K562 (cell line): ENCODE results near the gene TTC21A. TPM values are rescaled to one million over a fixed set of nuclear protein-coding genes. Genes with fewer than 3 reads are reported as not detected.

ENCODE experiments used
- ATAC-seq: fragments of 200-7000 bp; cut with Tn5 transposase; 3 replicates; pipeline ENCODE4 v1.9.1; 2020; ENCODE audit warnings: moderate library complexity
- BruUV-seq: library from RNA; stranded (reverse); fragments of 400-500 nt; replicated peaks from 2 replicates; lab custom pipeline; 2021; lab: Mats Ljungman, UMichigan
- CTCF ChIA-PET: fragments of 300-600 bp; formaldehyde crosslinking; extraction: SDS; loops from one replicate; lab custom pipeline; 2021; ENCODE audit warnings: low intra/inter-chr PET ratio; lab: Yijun Ruan, JAX
- POLR2A ChIA-PET: fragments of 300-600, 350-650 bp; sonication (Branson Sonifier 250); formaldehyde crosslinking; extraction: SDS; loops from one replicate; lab custom pipeline; 2021; ENCODE audit warnings: antibody characterized with exemption, inconsistent platforms; lab: Yijun Ruan, JAX
- DNase-seq, 4 experiments: peaks; one replicate each; pipeline versions ENCODE4 v3.0.0 to v3.0.0-alpha.2; 2011 to 2018; ENCODE audit warnings: low spot score in 3 of 4, mixed read lengths in 3 of 4; ENCODE audit errors: extremely low read depth in 1 of 4
- FAIRE-seq: peaks from 2 replicates; lab custom pipeline; 2011; peaks lifted over from hg19 to GRCh38; lab: Jason Lieb, UNC
- H2AFZ ChIP-seq: 2 replicates; pipeline ENCODE4 v1.6.0; 2011; ENCODE audit warnings: low read depth, low read length, control low read depth, inconsistent platforms
- H3K27ac ChIP-seq: fragments of 200-600 bp; 3 replicates; pipeline ENCODE4 v1.8.0; 2011; ENCODE audit warnings: low read depth, mild to moderate bottlenecking, control low read depth, inconsistent platforms, low read length, moderate library complexity, mixed read lengths; ENCODE audit errors: extremely low read depth
- H3K27me3 ChIP-seq, 2 experiments: fragments of 300-600 bp in 1 of 2; 2 replicates in 1 of 2; 3 replicates in 1 of 2; pipeline versions ENCODE4 v1.6.0 to v1.8.0; 2011; ENCODE audit warnings: inconsistent platforms in 2 of 2, low read length in 2 of 2, mild to moderate bottlenecking in 1 of 2, mixed read lengths in 1 of 2, moderate library complexity in 1 of 2; ENCODE audit not compliant: control insufficient read depth in 2 of 2, insufficient read depth in 2 of 2
- H3K36me3 ChIP-seq: fragments of 300-600 bp; 3 replicates; pipeline ENCODE4 v1.8.0; 2011; ENCODE audit warnings: mild to moderate bottlenecking, low read length, inconsistent platforms; ENCODE audit not compliant: control insufficient read depth, insufficient read depth
- H3K4me1 ChIP-seq, 2 experiments: fragments of 200-600 bp in 1 of 2; replicated peaks in 1 of 2; 2 replicates in 1 of 2; 3 replicates in 1 of 2; pipeline versions ENCODE4 v1.5.1 to v1.8.0; 2011; ENCODE audit warnings: inconsistent platforms in 2 of 2, low read length in 2 of 2, mild to moderate bottlenecking in 1 of 2, mixed read lengths in 1 of 2, moderate library complexity in 1 of 2; ENCODE audit not compliant: control insufficient read depth in 2 of 2, insufficient read depth in 2 of 2
- H3K4me2 ChIP-seq: 2 replicates; pipeline ENCODE4 v1.6.1; 2011; ENCODE audit warnings: low read length, control low read depth, inconsistent platforms, mixed read lengths; ENCODE audit not compliant: insufficient read depth
- H3K4me3 ChIP-seq: fragments of 200-600 bp; sonication (generic), shearing (Covaris generic); 2 replicates; pipeline ENCODE4 v1.5.1; 2016; ENCODE audit warnings: control low read depth, inconsistent platforms
- H3K79me2 ChIP-seq: fragments of 200-600 bp; 3 replicates; pipeline ENCODE4 v1.8.0; 2011; ENCODE audit warnings: low read length, inconsistent platforms; ENCODE audit not compliant: control insufficient read depth, insufficient read depth
- H3K9ac ChIP-seq, 2 experiments: 2 replicates each; pipeline versions ENCODE4 v1.6.0 to v1.6.1; 2011; ENCODE audit warnings: low read depth in 2 of 2, low read length in 2 of 2, control low read depth in 1 of 2, inconsistent platforms in 1 of 2, mild to moderate bottlenecking in 1 of 2, mixed read lengths in 1 of 2; ENCODE audit not compliant: insufficient read depth in 1 of 2
- H3K9me1 ChIP-seq: one replicate; pipeline ENCODE4 v1.6.0; 2011; ENCODE audit warnings: inconsistent platforms, mild to moderate bottlenecking, low read length, moderate library complexity; ENCODE audit not compliant: control insufficient read depth, insufficient read depth
- H3K9me3 ChIP-seq: replicated peaks from 2 replicates; pipeline ENCODE4 v1.5.1; 2011; ENCODE audit warnings: low read depth, low read length, inconsistent platforms; ENCODE audit not compliant: control insufficient read depth, insufficient read depth
- H4K20me1 ChIP-seq: replicated peaks from 2 replicates; pipeline ENCODE4 v1.6.1; 2011; ENCODE audit warnings: low read length, inconsistent platforms, mixed read lengths; ENCODE audit not compliant: control insufficient read depth, insufficient read depth
- DPF2 ChIP-seq: fragments of 450-650 bp; IDR thresholded peaks from 2 replicates; pipeline ENCODE4 v1.6.1; 2016
- KLF13 ChIP-seq: fragments of 450-650 bp; IDR thresholded peaks from 2 replicates; pipeline ENCODE4 v1.6.1; 2016; ENCODE audit warnings: missing genetic modification characterization, low read depth, mild to moderate bottlenecking, missing compliant biosample characterization, moderate library complexity, borderline replicate concordance
- RBM39 ChIP-seq: fragments of 200-400 bp; formaldehyde crosslinking; optimal IDR thresholded peaks from 2 replicates; pipeline ENCODE3; 2018; ENCODE audit warnings: low read depth, low read length
- SAFB ChIP-seq: fragments of 200-400 bp; formaldehyde crosslinking; IDR thresholded peaks from 2 replicates; pipeline ENCODE4 v1.6.1; 2017; ENCODE audit warnings: low read depth, low read length, borderline replicate concordance
- ZNF121 ChIP-seq: sonication (generic); formaldehyde crosslinking; conservative IDR thresholded peaks from 2 replicates; pipeline ENCODE4 v1.8.0; 2022; ENCODE audit warnings: missing genetic modification reagents
- WGBS: fragments of 100-300 bp; shearing (Covaris generic); methylation state at CpG from one replicate; pipeline ENCODE4 v1.1.6; 2016; ENCODE audit warnings: low coverage, mixed read lengths; ENCODE audit not compliant: insufficient coverage; ENCODE audit errors: missing lambda C conversion rate; 5-methylcytosine and 5-hydroxymethylcytosine counted together
- in situ Hi-C: fragments of 300-500 bp; cut with MboI; formaldehyde crosslinking; loops from 4 replicates; pipeline ENCODE4 v1.15.0; 2018; ENCODE audit warnings: inconsistent platforms, mixed read lengths
- intact Hi-C: fragments of 100-400 bp; cut with micrococcal nuclease; formaldehyde crosslinking; loops from 2 replicates; pipeline ENCODE4 v1.14.2; 2022
- polyA plus RNA-seq, 8 experiments: library from polyadenylated mRNA; depleted of rRNA in 4 of 8; stranded (reverse) in 5 of 8; unstranded in 3 of 8; fragments of >200 nt; fragmentation: Nextera tagmentation in 2 of 8; fragmentation: Illumina TruSeq in 1 of 8; extraction: Ambion mirVana in 2 of 8; extraction: Trizol in 1 of 8; gene quantifications; 2 replicates each; pipeline versions ENCODE4 v1.2.1 to v1.2.3, GENCODE V29; 2011 to 2014; ENCODE audit warnings: inconsistent platforms in 1 of 8, missing spikeins in 1 of 8
- total RNA-seq, 7 experiments: library from RNA; depleted of rRNA in 6 of 7; stranded (reverse); fragments of >200 nt in 6 of 7; fragmentation: Illumina TruSeq in 2 of 7; extraction: Trizol in 2 of 7; gene quantifications; 2 replicates each; pipeline versions ENCODE4 v1.2.1 to v1.2.3, GENCODE V29; 2011 to 2021; ENCODE audit warnings: low replicate concordance in 1 of 7
- TF ChIP-seq, protein P1 (sequence below): fragments of 250-450 bp; sonication (Bioruptor Pico); IDR thresholded peaks from 2 replicates; pipeline ENCODE4 v1.8.0; 2021; ENCODE audit warnings: moderate library complexity, mild to moderate bottlenecking, inconsistent platforms
- TF ChIP-seq, protein P2 (sequence below): fragments of 250-450 bp; sonication (Bioruptor Pico); IDR thresholded peaks from 2 replicates; pipeline ENCODE4 v1.4.0; 2020; ENCODE audit warnings: borderline replicate concordance

Gene TTC21A
- total and polyA plus RNA-seq, 9 of the 15 experiments (the other 6 are each of a cell fraction or from before 2014, with no cell fraction given): 0.22 to 1.4 (median 0.70) TPM

DNA sequence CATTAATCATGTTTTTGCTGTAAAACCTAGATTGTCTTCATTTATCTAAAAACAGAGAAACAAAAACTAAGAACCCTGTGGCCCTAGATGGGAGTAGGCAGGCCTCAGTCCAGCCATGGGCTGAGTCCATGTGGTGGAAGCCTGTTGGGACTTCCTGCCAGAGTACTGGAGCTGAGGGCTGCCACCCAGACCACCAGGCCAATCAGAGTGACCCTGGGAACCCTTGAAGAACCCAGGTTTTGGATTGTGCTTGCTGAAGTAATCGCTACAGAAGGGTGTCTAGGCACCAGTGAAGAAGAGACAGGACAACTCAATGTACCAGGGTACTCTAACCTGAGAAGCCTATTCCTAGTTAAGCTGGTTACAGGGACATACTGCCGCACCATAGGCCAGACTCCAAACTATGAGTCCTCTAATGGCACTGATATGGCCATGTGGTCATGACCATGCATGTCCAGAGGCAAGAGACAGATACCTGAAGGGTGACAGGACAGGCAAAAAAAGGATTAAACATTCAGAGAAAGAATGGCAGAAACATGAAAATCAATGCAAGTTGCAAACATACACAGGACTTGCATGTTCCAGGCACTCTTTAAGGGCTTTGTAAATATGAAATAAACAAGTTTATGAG is 33.0 kb downstream of the TTC21A start:
- Histone ChIP-seq H3K4me1 (peaks cover 8 to 23% of the 10 kb centered on the region in 2 experiments; a peak in 4 of 5 replicates), H3K9ac (no peak overlapping the region; a peak in 1 of 4 replicates), H3K36me3 (peaks cover 55% of the 10 kb centered on the region), H3K9me3 (no peaks in the 10 kb centered on the region), H3K4me2 (no peak overlapping the region), H3K27ac (no peak overlapping the region), H3K4me3 (no peak overlapping the region), H3K9me1 (no peaks in the 10 kb centered on the region), H3K79me2 (no peaks in the 10 kb centered on the region), H2AFZ (no peak overlapping the region), H3K27me3 (no peaks in the 10 kb centered on the region), H4K20me1 (peaks cover 29% of the 10 kb centered on the region)
- intact Hi-C loops: no loop called here
- FAIRE-seq (peak; percentile 61), DNase-seq (no peak), ATAC-seq (peak; percentile 37)
- in situ Hi-C loops: no loop called here
- TF ChIP-seq, protein P1, sequence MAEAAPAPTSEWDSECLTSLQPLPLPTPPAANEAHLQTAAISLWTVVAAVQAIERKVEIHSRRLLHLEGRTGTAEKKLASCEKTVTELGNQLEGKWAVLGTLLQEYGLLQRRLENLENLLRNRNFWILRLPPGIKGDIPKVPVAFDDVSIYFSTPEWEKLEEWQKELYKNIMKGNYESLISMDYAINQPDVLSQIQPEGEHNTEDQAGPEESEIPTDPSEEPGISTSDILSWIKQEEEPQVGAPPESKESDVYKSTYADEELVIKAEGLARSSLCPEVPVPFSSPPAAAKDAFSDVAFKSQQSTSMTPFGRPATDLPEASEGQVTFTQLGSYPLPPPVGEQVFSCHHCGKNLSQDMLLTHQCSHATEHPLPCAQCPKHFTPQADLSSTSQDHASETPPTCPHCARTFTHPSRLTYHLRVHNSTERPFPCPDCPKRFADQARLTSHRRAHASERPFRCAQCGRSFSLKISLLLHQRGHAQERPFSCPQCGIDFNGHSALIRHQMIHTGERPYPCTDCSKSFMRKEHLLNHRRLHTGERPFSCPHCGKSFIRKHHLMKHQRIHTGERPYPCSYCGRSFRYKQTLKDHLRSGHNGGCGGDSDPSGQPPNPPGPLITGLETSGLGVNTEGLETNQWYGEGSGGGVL (CRISPR knock-in tag): no peak
- TF ChIP-seq, protein P2, sequence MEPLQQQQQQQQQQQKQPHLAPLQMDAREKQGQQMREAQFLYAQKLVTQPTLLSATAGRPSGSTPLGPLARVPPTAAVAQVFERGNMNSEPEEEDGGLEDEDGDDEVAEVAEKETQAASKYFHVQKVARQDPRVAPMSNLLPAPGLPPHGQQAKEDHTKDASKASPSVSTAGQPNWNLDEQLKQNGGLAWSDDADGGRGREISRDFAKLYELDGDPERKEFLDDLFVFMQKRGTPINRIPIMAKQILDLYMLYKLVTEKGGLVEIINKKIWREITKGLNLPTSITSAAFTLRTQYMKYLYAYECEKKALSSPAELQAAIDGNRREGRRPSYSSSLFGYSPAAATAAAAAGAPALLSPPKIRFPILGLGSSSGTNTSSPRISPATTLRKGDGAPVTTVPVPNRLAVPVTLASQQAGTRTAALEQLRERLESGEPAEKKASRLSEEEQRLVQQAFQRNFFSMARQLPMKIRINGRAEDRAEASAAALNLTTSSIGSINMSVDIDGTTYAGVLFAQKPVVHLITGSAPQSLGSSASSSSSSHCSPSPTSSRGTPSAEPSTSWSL (CRISPR knock-in tag): no peak
- TF ChIP-seq DPF2 (no peak), SAFB (no peak), RBM39 (no peak), ZNF121 (no peak), KLF13 (tag) (no peak)
- ChIA-PET CTCF (no interaction called here), POLR2A (interaction anchor here (0.5 to 2.5 kb wide), 8 partner anchors 8 to 78 kb away, joined by 3 to 21 read pairs (median 4); no protein-coding TSS in a partner anchor)
- no TSS peak for BruUV-seq
- 79% methylated on average over 2 of the region's 2 CpGs for WGBS
